ENCODE data around the gene HIF3A. TPM values are rescaled to one million over a fixed set of nuclear protein-coding genes. Genes with fewer than 3 reads are reported as not detected.

The HIF3A gene
- total RNA-seq, 1 donor from 2014 or later: 155 TPM

GRCh38 chr19:46364359-46364758 is 67.5 kb downstream of the HIF3A start:
- no peak for TF ChIP-seq POLR2AphosphoS5 (IDR thresholded peaks at IDR 0.05; ENCODE audit: insufficient read depth in 1 of 2, low read depth in 1 of 2)
- TF ChIP-seq POLR2A (IDR thresholded peaks at IDR 0.05): no peak
- TF ChIP-seq, protein P1, sequence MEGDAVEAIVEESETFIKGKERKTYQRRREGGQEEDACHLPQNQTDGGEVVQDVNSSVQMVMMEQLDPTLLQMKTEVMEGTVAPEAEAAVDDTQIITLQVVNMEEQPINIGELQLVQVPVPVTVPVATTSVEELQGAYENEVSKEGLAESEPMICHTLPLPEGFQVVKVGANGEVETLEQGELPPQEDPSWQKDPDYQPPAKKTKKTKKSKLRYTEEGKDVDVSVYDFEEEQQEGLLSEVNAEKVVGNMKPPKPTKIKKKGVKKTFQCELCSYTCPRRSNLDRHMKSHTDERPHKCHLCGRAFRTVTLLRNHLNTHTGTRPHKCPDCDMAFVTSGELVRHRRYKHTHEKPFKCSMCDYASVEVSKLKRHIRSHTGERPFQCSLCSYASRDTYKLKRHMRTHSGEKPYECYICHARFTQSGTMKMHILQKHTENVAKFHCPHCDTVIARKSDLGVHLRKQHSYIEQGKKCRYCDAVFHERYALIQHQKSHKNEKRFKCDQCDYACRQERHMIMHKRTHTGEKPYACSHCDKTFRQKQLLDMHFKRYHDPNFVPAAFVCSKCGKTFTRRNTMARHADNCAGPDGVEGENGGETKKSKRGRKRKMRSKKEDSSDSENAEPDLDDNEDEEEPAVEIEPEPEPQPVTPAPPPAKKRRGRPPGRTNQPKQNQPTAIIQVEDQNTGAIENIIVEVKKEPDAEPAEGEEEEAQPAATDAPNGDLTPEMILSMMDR (IDR thresholded peaks at IDR 0.05): no peak
- no peak for DNase-seq (ENCODE audit: extremely low spot score in 2 of 2)
- intact Hi-C loops (cut with DNase I): no loop called here
- Histone ChIP-seq H3K4me1 (no peaks in the 10 kb centered on the region), H3K4me3 (no peak overlapping the region), H3K9me3 (no peaks in the 10 kb centered on the region), H3K36me3 (peaks cover 0 to 33% of the 10 kb centered on the region in 2 donors), H3K27ac (no peak overlapping the region), H3K27me3 (no peaks in the 10 kb centered on the region)

GRCh38 chr19:46365561-46365960 is 68.7 kb downstream of the HIF3A start:
- no peak for DNase-seq (ENCODE audit: extremely low spot score in 2 of 2)

DNA sequence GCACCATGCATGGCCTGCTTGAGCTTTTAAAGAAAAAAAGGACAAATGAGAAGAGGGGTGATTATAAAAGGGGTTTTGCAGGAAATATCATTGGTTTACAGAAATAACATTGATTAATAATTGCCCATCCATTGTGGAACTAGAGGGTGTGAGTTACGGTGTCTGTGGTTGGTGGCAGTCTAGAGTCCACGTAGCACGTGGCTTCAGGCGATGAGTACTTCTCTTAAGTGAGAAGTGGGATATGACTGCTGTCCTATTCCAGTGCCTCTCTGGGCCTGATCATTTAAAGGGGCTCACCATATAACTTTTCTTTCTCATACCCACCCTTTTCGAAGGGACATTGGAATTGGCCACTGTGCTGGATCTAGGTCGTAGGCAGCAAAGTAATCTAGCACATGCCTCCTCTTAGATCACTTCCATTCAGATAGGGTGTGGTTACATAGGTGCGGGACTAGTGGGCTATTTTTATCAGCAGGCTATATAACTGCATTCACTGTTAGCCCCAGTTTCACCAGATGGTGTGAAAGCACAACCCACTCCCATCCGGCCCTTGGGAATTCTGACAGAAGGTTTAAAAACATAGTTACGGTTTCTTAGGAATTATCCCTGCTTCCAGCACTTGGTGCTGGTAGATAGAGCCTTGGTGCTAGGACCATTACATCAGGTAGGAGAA is 69.9 kb downstream of the HIF3A start:
- Histone ChIP-seq H3K27ac (no peak overlapping the region), H3K27me3 (no peaks in the 10 kb centered on the region), H3K4me3 (no peak overlapping the region), H3K36me3 (peaks cover 0 to 33% of the 10 kb centered on the region in 2 donors), H3K9me3 (no peaks in the 10 kb centered on the region), H3K4me1 (peaks cover 19% of the 10 kb centered on the region)
- DNase-seq (ENCODE audit: extremely low spot score in 2 of 2): no peak
- TF ChIP-seq, protein P1 (IDR thresholded peaks at IDR 0.05): no peak
- TF ChIP-seq POLR2A (IDR thresholded peaks at IDR 0.05): no peak
- no peak for TF ChIP-seq POLR2AphosphoS5 (IDR thresholded peaks at IDR 0.05; ENCODE audit: insufficient read depth in 1 of 2, low read depth in 1 of 2)
- intact Hi-C loops (cut with DNase I): no loop called here

More at GRCh38 chr19:46365561-46365960, 68.7 kb downstream of the HIF3A start:
- intact Hi-C loops (cut with DNase I): no loop called here
- Histone ChIP-seq H3K36me3 (peaks cover 0 to 33% of the 10 kb centered on the region in 2 donors), H3K27me3 (no peaks in the 10 kb centered on the region), H3K4me1 (peaks cover 7% of the 10 kb centered on the region), H3K4me3 (no peak overlapping the region), H3K9me3 (no peaks in the 10 kb centered on the region), H3K27ac (no peak overlapping the region)
- no peak for TF ChIP-seq POLR2A (IDR thresholded peaks at IDR 0.05)
- no peak for TF ChIP-seq POLR2AphosphoS5 (IDR thresholded peaks at IDR 0.05; ENCODE audit: insufficient read depth in 1 of 2, low read depth in 1 of 2)
- TF ChIP-seq, protein P1 (IDR thresholded peaks at IDR 0.05): no peak

DNA sequence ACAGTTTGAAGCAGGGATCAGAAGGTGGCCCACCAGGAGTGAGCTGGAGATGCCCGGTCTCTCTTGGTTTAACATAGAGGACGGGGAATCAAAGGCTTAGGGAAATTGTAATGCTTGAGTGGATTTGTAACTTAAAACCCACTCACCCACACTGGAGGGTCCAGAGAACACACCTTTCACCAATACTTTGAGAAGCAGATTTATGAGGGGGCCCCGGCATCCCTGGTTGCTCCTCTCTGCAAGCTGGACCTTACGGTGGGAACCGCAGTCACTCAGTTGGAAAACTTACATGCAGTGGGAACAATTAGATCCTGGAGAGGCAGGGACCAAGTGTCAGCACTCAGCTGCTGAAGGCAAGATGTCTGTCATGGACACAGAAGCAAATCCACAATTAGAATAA is 70.6 kb downstream of the HIF3A start:
- no peaks in the 10 kb centered on the region for H3K9me3 ChIP-seq
- H3K27ac ChIP-seq: no peak overlapping the region
- intact Hi-C loops (cut with DNase I): no loop called here
- TF ChIP-seq, protein P1 (IDR thresholded peaks at IDR 0.05): no peak
- TF ChIP-seq POLR2AphosphoS5 (IDR thresholded peaks at IDR 0.05; ENCODE audit: insufficient read depth in 1 of 2, low read depth in 1 of 2): no peak
- peaks cover 26% of the 10 kb centered on the region for H3K4me1 ChIP-seq
- no peaks in the 10 kb centered on the region for H3K27me3 ChIP-seq
- H3K36me3 ChIP-seq: peaks cover 0 to 33% of the 10 kb centered on the region in 2 donors
- DNase-seq (ENCODE audit: extremely low spot score in 2 of 2): no peak
- no peak overlapping the region for H3K4me3 ChIP-seq

DNA sequence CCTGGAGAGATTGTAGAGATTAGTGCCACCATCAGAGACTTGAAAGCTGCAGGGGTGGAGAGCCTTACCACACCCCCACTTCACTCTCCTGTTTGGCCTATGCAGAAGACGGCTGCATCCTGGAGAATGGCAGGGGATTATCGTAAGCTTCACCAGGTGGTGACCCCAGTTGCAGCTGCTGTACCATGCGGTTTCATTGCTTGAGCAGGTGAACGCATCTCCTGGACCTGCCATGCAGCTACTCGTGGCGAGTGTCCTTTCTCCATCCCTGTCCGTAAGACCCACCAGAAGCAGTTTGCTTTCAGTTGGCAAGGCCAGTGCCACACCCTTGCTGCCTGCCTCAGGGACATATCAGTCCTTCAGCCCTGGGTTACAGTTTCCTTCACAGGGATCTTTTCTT is 71.3 kb downstream of the HIF3A start:
- intact Hi-C loops (cut with DNase I): no loop called here
- peaks cover 0 to 33% of the 10 kb centered on the region in 2 donors for H3K36me3 ChIP-seq
- no peak for DNase-seq (ENCODE audit: extremely low spot score in 2 of 2)

More for the DNA sequence above, 71.3 kb downstream of the HIF3A start:
- Histone ChIP-seq H3K4me1 (peaks cover 32% of the 10 kb centered on the region), H3K9me3 (no peaks in the 10 kb centered on the region), H3K4me3 (no peak overlapping the region), H3K27ac (no peak overlapping the region), H3K27me3 (no peaks in the 10 kb centered on the region)
- TF ChIP-seq POLR2A (IDR thresholded peaks at IDR 0.05) (no peak), POLR2AphosphoS5 (IDR thresholded peaks at IDR 0.05; ENCODE audit: insufficient read depth in 1 of 2, low read depth in 1 of 2) (no peak)
- TF ChIP-seq, protein P1 (IDR thresholded peaks at IDR 0.05): no peak
